Thoracic aorta (tissue), 2 donors: Measurements from ENCODE around the gene TMEM168. TPM values are rescaled to one million over a fixed set of nuclear protein-coding genes. Genes with fewer than 3 reads are reported as not detected.
"Not testable (repeated sequence)": the region's sequence is repeated elsewhere in the genome, so short reads cannot be mapped to it uniquely, and the experiment has no call there.

ENCODE experiments used
- ATAC-seq: fragments of 150-250 bp; one replicate; pipeline ENCODE4 v1.8.0; 2017; ENCODE audit warnings: low read depth; ENCODE audit not compliant: insufficient number of reproducible peaks, low FRiP score
- DNase-seq: peaks from one replicate; pipeline ENCODE4 v3.0.0-alpha.2; 2020; ENCODE audit warnings: low spot score
- H3K27ac ChIP-seq, 2 donors: fragments of 200-600 bp; sonication (generic); 1 replicate in 1 of 2; 2 replicates in 1 of 2; pipeline ENCODE4 v1.5.1; 2016; ENCODE audit warnings: mild to moderate bottlenecking in 2 of 2, moderate library complexity in 2 of 2
- H3K27me3 ChIP-seq: fragments of 200-600 bp; sonication (generic); replicated peaks from 2 replicates; pipeline ENCODE4 v1.6.0; 2016; ENCODE audit warnings: mild to moderate bottlenecking; ENCODE audit not compliant: insufficient read depth
- H3K36me3 ChIP-seq: fragments of 200-600 bp; sonication (generic); one replicate; pipeline ENCODE4 v1.5.1; 2016
- H3K4me1 ChIP-seq, 2 donors: fragments of 200-600 bp; sonication (generic); 1 replicate in 1 of 2; 2 replicates in 1 of 2; pipeline versions ENCODE4 v1.5.1 to v1.6.0; 2016; ENCODE audit warnings: low read depth in 2 of 2, mild to moderate bottlenecking in 1 of 2; ENCODE audit not compliant: control insufficient read depth in 1 of 2
- H3K4me3 ChIP-seq: fragments of 200-600 bp; sonication (generic); 2 replicates; pipeline ENCODE4 v1.5.1; 2016; ENCODE audit warnings: mild to moderate bottlenecking
- H3K9me3 ChIP-seq: fragments of 200-600 bp; sonication (generic); 2 replicates; pipeline ENCODE4 v1.5.1; 2016
- CTCF ChIP-seq: fragments of 200-600 bp; sonication (generic); IDR thresholded peaks from one replicate; pipeline ENCODE4 v1.5.1; 2019; ENCODE audit warnings: antibody characterized with exemption
- total RNA-seq, 2 donors: library from RNA; depleted of rRNA; stranded (reverse); fragments of >200 nt; gene quantifications; one replicate each; pipeline versions ENCODE4 v1.1.0 to v1.2.3, GENCODE V29; 2016

The TMEM168 gene
- total RNA-seq, 2 donors from 2014 or later, result 31.5 to 34.4 TPM

- Histone ChIP-seq H3K36me3 (no peaks in the 10 kb centered on the region), H3K27ac (no peak overlapping the region), H3K4me3 (no peak overlapping the region), H3K27me3 (no peaks in the 10 kb centered on the region), H3K4me1 (no peaks in the 10 kb centered on the region), H3K9me3 (no peaks in the 10 kb centered on the region)
- DNase-seq (no peak), ATAC-seq (no peak)
- TF ChIP-seq CTCF, result no peak
Measured at GRCh38 chr7:112799448-112800120, 9.4 kb upstream of the TMEM168 start.

- Histone ChIP-seq H3K4me1 (no peaks in the 10 kb centered on the region), H3K9me3 (no peaks in the 10 kb centered on the region), H3K27me3 (no peaks in the 10 kb centered on the region), H3K36me3 (no peaks in the 10 kb centered on the region), H3K27ac (no peak overlapping the region), H3K4me3 (no peak overlapping the region)
- DNase-seq, result no peak
- no peak for TF ChIP-seq CTCF
- no peak for ATAC-seq
Measured at GRCh38 chr7:112798274-112799159, 8.3 kb upstream of the TMEM168 start.

GRCh38 chr7:112796552-112796951, 6.4 kb upstream of the TMEM168 start:
- not testable (repeated sequence) for H3K27me3 ChIP-seq, H3K4me3 ChIP-seq, ATAC-seq

GRCh38 chr7:112792441-112792840, 2.2 kb upstream of the TMEM168 start:
- Histone ChIP-seq H3K4me3 (no peak overlapping the region), H3K27ac (no peak overlapping the region), H3K9me3 (no peaks in the 10 kb centered on the region), H3K36me3 (no peaks in the 10 kb centered on the region), H3K27me3 (no peaks in the 10 kb centered on the region), H3K4me1 (peaks cover 11 to 16% of the 10 kb centered on the region in 2 donors)
- no peak for ATAC-seq
- no peak for TF ChIP-seq CTCF
- no peak for DNase-seq

More at GRCh38 chr7:112796552-112796951, 6.4 kb upstream of the TMEM168 start:
- not testable (repeated sequence) for H3K4me1 ChIP-seq, H3K27ac ChIP-seq, H3K9me3 ChIP-seq, DNase-seq, H3K36me3 ChIP-seq

GRCh38 chr7:112791465-112792168, 1.4 kb upstream of the TMEM168 start:
- TF ChIP-seq CTCF, result no peak
- no peak overlapping the region for H3K27ac ChIP-seq
- no peaks in the 10 kb centered on the region for H3K27me3 ChIP-seq
- no peak overlapping the region for H3K4me3 ChIP-seq
- H3K36me3 ChIP-seq, result no peaks in the 10 kb centered on the region
- peaks cover 11 to 16% of the 10 kb centered on the region in 2 donors for H3K4me1 ChIP-seq
- ATAC-seq, result no peak
- no peaks in the 10 kb centered on the region for H3K9me3 ChIP-seq
- no peak for DNase-seq
